GM13976 (cell line): ENCODE measurements around the gene MEAF6.
"Not testable (repeated sequence)": the region's sequence is repeated elsewhere in the genome, so short reads cannot be mapped to it uniquely, and the experiment has no call there.

ENCODE experiments used
- DNase-seq: peaks from one replicate; pipeline ENCODE4 v3.0.0; 2012; ENCODE audit warnings: low spot score
- in situ Hi-C: fragments of 300-500 bp; cut with MboI; formaldehyde crosslinking; loops from one replicate; pipeline ENCODE4 v1.12.0; 2022; ENCODE audit warnings: low sequenced_read_pairs, mixed read lengths, inconsistent platforms; ENCODE audit not compliant: unreplicated experiment
- TF ChIP-seq, protein P1 (sequence below): IDR thresholded peaks from 2 replicates; pipeline ENCODE4 v1.5.1; 2012; ENCODE audit warnings: borderline replicate concordance, mild to moderate bottlenecking; ENCODE audit not compliant: insufficient read depth; ENCODE audit errors: extremely low read depth, missing control alignments, control extremely low read depth

MEAF6 gene

DNA sequence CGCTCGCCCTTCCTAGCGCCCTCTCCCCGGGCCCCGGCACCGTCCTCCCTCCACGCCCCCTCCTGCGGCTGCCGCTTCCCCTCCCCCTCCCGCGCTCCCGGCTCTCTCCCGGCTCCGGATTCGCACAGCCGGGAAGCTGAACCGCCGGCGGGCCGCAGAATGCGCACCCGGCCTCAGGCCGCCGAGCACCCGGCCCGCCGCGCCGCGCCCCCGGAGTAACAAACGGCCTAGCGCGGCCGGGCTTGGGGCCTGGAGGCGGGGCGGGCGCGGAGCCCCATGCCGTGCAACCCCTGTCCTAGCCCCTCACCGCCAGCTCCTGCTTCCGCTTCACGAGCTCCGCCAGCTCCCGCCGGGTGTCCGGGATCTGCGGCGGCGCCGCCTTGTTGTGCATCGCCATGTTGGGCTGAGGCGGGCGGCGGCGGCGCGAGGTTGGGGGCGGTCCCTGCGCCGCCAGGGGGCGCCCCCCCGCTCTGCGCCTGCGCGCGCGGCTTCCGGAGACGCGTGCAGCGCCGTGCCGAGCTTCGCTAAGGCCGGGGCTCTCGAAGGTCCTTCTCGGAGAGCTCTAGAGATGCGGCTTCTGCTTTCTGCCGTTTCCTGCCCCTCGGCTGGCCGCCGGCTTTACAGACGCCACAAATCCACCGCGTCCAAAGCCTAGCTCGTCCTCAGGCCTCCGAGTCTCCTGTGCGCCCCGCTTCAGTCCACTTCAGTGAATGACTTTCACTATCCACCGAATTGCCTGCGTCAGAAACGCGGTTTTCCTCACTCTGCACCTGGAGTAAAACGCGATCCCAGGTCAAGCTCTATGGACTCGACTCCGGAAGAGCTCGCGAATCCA is at the start of gene MEAF6:
MEAF6 (minus strand) TSS at position 417 of the 835 bp plus-strand sequence; CDS start at position 397, 20 bp downstream.
- in situ Hi-C loops, result no loop called here
- TF ChIP-seq, protein P1, sequence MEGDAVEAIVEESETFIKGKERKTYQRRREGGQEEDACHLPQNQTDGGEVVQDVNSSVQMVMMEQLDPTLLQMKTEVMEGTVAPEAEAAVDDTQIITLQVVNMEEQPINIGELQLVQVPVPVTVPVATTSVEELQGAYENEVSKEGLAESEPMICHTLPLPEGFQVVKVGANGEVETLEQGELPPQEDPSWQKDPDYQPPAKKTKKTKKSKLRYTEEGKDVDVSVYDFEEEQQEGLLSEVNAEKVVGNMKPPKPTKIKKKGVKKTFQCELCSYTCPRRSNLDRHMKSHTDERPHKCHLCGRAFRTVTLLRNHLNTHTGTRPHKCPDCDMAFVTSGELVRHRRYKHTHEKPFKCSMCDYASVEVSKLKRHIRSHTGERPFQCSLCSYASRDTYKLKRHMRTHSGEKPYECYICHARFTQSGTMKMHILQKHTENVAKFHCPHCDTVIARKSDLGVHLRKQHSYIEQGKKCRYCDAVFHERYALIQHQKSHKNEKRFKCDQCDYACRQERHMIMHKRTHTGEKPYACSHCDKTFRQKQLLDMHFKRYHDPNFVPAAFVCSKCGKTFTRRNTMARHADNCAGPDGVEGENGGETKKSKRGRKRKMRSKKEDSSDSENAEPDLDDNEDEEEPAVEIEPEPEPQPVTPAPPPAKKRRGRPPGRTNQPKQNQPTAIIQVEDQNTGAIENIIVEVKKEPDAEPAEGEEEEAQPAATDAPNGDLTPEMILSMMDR, result peak; percentile 59
- DNase-seq, result peak; percentile 94

DNA sequence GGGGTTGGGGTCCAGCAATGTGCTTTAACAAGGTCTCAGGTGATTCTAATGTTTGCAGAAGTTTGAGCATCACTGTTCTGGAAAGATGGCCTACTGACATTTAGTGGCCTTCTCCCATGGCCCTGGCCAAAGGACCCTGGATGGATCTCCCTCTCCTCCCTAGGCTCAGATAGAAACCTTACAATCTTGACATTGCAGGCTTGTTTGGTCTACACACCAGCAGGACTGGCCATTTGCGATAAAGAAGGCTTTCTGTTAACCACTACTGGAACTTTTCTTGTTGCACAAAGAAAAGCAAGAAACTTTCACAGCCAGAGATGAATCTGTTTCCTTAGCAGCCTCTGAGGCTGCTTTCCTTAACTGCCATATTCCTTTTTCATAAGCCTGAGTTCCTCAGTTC is 48.4 kb upstream of the MEAF6 start:
- DNase-seq, result no peak
- in situ Hi-C loops, result no loop called here
- TF ChIP-seq, protein P1, result no peak

DNA sequence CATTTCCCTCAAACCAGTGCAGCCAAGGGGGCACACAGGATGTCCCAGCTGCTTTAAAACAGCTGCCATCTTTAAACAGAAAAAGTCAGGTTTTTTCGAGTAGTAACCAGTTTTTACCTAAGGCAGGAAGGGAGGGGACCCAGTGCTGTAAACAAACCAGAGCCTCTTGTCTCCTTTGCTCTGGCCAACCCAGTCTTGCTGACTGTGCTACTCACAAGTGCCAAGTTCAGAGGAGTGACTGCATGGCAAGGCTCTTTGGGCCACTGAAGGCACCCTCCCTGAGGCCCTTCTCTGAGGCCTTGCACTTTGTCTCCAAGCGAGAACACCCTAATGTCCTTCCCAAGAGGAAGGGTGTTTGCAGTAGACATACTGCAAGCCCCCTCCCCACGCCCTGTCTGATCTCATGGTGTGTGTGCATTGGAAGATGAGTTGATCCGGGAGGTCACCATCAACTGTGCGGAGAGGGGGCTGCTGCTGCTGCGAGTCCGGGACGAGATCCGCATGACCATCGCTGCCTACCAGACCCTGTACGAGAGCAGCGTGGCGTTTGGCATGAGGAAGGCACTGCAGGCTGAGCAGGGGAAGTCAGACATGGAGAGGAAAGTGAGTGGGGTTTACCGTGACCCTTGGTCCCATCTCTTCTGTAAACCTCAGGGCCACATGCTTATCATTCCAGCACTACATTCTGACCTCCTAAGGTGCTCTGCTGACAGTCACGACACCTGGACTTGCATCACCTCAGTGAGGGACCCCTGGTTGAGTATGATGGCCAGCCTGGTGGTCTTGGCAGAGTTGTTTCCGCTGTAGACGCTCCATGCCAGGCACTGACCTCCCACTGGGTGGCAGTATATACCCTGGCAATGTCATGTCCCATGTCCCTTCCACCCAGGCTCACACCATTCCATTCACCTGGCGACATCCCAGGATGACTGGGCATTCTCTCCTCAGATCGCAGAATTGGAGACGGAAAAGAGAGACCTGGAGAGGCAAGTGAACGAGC is 46.9 kb upstream of the MEAF6 start:
- in situ Hi-C loops, result no loop called here
- peak; percentile 73 for DNase-seq
- TF ChIP-seq, protein P1, result peak; percentile 38

DNA sequence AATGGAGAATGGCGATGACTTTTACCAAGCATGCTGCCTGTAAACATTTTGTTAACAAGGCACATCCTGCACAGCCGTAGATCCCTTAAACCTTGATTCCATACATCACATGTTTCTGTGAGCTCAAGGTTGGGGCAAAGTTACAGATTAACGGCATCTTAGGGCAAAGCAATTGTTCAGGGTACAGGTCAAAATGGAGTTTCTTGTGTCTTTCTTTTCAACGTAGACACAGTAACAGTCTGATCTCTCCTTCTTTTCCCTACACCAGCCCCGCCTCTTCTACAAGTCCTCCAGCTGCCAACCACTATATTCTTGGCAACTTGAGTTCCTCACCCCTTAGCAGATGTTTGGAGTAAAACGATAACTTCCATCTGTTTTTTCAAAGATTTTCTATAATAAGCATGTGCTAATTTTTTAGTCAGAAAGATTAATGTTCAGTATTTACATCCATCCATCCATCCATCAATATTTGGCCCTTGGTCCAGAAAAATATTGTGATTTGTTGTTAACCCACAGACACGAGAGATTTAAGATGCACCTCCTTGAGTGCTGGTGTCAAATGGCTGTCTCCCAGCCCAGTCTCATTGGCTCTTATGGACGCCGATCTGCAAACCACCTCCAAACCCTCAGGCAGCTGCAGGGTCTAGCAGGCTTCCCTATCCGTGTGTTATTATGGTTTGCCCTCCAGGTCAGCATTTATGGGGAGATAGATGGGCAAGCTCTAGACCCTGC is 46.0 kb upstream of the MEAF6 start:
- no peak for DNase-seq
- TF ChIP-seq, protein P1, result no peak
- in situ Hi-C loops, result no loop called here

DNA sequence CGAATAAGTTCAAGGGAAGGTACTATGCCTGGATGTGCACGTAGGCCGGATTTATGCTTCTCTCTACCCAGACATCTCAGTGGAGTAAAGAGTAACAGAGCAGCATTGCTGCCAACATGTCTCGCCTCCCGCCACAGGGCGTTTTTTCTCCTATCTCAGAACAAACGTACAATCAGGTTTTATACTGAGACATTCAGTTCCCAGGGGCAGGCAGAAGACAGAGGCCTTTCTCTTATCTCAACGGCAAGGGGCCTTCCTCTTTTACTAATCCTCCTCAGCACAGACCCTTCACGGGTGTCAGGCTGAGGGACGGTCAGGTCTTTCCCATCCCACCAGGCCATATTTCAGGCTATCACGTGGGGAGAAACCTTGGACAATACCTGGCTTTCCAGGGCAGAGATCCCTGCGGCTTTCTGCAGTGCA is 45.4 kb upstream of the MEAF6 start:
- in situ Hi-C loops, result not testable (repeated sequence)

DNA sequence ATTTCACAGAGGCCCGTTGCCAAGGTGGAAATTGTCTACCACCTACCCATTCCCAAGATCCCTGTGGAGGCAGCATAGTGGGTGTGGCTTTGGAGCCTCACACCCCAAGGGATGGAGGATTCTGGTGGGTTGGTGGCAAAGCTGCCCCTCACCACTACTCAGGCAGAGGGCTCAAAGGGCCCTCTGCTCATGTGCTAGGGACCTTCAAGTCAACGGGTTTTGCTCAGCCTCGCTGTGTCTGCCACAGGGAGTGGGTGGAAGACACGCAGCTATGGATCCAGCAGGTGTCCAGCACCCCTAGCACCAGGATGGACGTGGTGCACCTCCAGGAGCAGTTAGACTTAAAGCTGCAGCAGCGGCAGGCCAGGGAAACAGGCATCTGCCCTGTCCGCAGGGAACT is 44.5 kb upstream of the MEAF6 start:
- no peak for DNase-seq
- in situ Hi-C loops, result no loop called here
- TF ChIP-seq, protein P1, result no peak

More for the DNA sequence above, 45.4 kb upstream of the MEAF6 start:
- DNase-seq, result not testable (repeated sequence)
